OCI-LY3 (cell line): ENCODE data around the gene ACOXL.

ENCODE experiments used
- CTCF ChIP-seq: fragments of 200-600, 300-600 bp; sonication (generic); IDR thresholded peaks from 2 replicates; pipeline ENCODE4 v1.5.1; 2014; ENCODE audit warnings: antibody characterized with exemption, low read length, low read depth
- EZH2phosphoT487 ChIP-seq: fragments of 200-600 bp; shearing (Covaris generic); IDR thresholded peaks from 2 replicates; pipeline ENCODE4 v1.6.1; 2018; ENCODE audit warnings: antibody characterized with exemption, mixed run types, low read depth

- TF ChIP-seq CTCF = no peak
- TF ChIP-seq EZH2phosphoT487 = no peak
These were observed 320.9 kb downstream of the ACOXL start for GRCh38 chr2:111053266-111053665.
